C4-2B (cell line): ENCODE results near the gene TOX2.

Experiments used
- H3K27ac ChIP-seq: fragments of 450-650 bp; 2 replicates; pipeline ENCODE4 v1.5.1; 2017
- CTCF ChIP-seq: fragments of 450-650 bp; conservative IDR thresholded peaks from 2 replicates; pipeline ENCODE4 v1.5.1; 2017; ENCODE audit warnings: mild to moderate bottlenecking
- ZFX ChIP-seq: fragments of 450-650 bp; IDR thresholded peaks from 2 replicates; pipeline ENCODE4 v1.6.1; 2017

TOX2 gene

GRCh38 chr20:43899274-43900120, 15.2 kb upstream of the TOX2 start:
- TF ChIP-seq ZFX, result no peak
- TF ChIP-seq CTCF, result no peak
- no peak overlapping the region for H3K27ac ChIP-seq

GRCh38 chr20:43900121-43900466, 14.6 kb upstream of the TOX2 start:
- H3K27ac ChIP-seq, result no peak overlapping the region

GRCh38 chr20:43900496-43900895, 14.2 kb upstream of the TOX2 start:
- H3K27ac ChIP-seq, result no peak overlapping the region
- TF ChIP-seq ZFX (no peak), CTCF (no peak)

More at GRCh38 chr20:43900121-43900466, 14.6 kb upstream of the TOX2 start:
- no peak for TF ChIP-seq ZFX
- no peak for TF ChIP-seq CTCF

- TF ChIP-seq CTCF (no peak), ZFX (no peak)
- no peak overlapping the region for H3K27ac ChIP-seq
Measured at GRCh38 chr20:43901296-43901695, 13.4 kb upstream of the TOX2 start.

GRCh38 chr20:43903953-43904826, 10.5 kb upstream of the TOX2 start:
- H3K27ac ChIP-seq, result no peak overlapping the region
- TF ChIP-seq CTCF (no peak), ZFX (no peak)

- no peak overlapping the region for H3K27ac ChIP-seq
- no peak for TF ChIP-seq CTCF
- TF ChIP-seq ZFX, result no peak
Measured at GRCh38 chr20:43904827-43905177, 9.8 kb upstream of the TOX2 start.

- no peak overlapping the region for H3K27ac ChIP-seq
- no peak for TF ChIP-seq CTCF
- TF ChIP-seq ZFX, result no peak
Measured at GRCh38 chr20:43906505-43907034, 8.1 kb upstream of the TOX2 start.
